NK-92 treated with Interleukin-12 subunit alpha and Interleukin-12 subunit beta, amount 100 ng/mL, for 24 hours (cell line): ENCODE measurements around the gene HJV.

Experiments used
- DNase-seq: peaks from one replicate; lab custom pipeline; 2025; lab: John Stamatoyannopoulos, UW

Gene HJV

GRCh38 chr1:146022403-146023127, 1.0 kb upstream of the HJV start:
- no peak for DNase-seq

DNA sequence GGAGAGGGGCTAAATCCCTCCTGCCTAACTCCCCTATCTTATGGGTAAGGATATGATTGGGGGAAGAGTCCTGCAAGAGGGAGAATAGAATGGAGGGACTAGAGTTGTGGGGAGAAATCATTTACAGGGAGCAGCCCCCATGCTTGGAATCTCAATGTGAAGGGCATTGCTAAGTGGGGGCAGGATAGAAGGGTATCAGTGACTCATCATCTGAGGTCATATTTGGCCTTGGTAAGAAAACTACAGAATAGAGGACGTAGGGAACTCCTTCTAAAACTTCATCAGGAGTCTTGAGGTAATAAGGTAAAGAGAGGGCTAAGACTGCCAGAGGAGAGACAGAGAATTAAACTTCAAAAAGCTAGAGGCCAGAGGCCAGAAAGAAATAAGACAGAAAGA, 487 bp downstream of the HJV start:
- DNase-seq = no peak

- no peak for DNase-seq
These were observed 1.2 kb downstream of the HJV start for GRCh38 chr1:146020058-146021049.

DNA sequence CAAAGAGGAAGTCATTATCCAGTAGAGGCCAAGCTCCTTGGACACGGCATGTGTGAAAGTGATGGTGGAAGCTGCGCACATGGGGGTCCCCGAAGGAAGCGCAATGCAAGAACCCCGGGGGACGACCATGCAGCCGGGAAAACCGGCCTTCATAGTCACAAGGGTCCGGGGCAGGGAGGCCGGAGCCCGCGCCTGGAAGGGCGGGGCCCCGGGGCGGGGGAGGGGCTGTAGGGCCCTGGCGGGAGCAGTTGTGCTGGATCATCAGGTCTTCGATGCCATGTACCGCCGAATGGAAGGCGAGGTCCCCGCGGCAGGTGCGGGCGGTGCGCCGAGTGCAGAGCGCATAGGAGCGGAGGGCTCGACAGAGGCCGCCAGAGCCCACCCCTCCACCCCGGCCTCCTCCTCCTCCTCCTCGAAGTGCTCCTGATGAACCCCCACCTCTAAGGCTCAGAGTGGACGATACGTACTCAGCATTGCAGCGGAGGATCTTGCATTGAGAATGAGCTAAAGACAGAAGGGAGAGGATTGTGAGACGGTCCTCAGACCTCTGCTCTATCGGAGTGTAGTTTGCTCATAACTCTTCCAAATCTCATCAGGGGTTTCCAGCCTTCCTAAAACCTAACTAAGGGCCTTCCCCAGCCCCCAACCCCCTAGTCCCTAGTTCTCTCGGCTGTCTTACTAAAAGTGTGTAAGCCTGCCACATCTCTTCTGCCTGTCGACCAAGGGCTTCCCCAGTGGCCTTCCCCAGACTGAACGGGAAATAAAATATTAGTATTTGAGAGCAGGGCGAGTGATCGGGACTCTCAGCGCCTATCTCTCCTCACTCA, 2.1 kb downstream of the HJV start:
- no peak for DNase-seq

GRCh38 chr1:146016891-146017290, 4.6 kb downstream of the HJV start:
- no peak for DNase-seq

DNA sequence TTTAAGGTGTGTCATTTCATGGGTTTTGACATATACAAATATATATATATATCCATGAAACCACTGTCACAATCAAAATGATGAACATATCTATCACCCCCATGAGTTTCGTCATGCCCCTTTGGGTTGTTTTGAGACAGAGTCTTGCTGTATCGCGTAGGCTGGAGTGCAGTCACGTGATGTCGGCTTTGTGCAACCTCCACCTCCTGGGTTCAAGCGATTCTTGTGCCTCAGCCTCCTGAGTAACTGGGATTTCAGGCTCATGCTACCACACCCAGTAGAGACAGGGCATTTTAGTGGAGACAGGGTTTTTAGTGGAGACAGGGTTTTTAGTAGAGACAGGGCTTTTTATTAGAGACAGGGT, 8.0 kb downstream of the HJV start:
- no peak for DNase-seq

DNA sequence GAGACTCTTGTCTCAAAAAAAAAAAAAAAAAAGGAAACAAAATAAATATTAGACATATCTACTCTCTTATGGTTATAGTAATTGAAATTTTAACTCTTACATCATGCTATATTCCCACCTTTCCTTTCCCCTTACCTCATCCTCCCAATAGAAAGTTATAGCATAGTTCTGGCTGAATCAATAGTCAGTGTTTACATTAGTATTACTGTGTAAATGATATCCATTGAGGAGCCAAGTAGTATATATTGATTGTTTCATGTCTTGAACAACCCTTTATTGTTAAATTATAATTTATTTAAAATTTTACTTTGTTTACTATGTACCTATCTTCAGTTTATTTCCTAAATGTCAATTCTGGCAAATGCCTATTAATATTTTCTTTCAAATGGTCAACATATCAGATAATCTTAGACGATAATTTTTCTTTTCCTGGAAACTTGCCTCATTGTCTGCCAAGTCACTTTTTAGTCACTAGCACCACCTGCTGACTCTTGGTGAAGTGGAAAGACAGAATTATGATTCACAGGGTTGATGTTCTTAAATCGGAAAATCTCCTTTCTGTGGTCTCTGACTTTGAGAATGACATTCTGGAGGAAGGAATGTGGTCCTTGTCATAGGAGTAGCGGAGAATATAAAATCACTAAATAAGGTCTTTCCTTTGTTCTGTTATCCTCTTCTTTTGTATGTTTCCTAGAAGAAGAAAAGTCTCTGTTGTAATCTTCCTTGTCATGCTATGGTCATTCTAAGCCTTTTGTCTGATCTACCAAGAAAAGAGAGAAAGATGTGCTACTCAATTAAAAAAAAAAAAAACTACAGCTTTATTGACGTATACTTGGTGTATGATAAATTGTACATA, 8.6 kb downstream of the HJV start:
- DNase-seq = no peak

DNA sequence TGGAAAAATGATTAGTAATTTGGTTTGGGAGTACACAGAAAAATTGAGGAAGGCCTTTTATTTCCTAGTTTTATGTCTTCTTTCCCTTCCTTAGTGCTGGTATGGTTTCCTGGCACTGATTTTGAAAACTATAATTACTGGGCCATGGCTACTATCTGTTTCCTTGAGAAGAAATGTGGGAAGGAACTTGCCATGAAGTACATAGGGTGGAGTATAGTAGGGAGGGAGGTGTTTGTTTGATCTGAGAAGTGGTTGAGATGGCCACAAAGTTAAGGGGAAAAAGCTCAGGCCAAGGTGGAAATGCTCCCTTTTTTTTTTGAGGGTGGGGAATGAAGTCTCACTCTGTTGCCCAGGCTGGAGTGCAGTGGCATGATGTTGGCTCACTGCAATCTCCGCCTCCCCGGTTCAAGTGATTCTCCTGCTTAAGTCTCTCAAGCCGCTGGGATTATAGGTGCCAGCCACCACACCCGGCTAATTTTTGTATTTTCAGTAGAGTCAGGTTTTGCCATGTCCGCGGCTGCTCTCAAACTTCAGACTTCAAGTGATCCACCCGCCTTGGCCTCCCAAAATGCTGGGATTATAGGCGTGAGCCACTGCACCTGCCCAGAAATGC, 11.3 kb downstream of the HJV start:
- DNase-seq = no peak

DNA sequence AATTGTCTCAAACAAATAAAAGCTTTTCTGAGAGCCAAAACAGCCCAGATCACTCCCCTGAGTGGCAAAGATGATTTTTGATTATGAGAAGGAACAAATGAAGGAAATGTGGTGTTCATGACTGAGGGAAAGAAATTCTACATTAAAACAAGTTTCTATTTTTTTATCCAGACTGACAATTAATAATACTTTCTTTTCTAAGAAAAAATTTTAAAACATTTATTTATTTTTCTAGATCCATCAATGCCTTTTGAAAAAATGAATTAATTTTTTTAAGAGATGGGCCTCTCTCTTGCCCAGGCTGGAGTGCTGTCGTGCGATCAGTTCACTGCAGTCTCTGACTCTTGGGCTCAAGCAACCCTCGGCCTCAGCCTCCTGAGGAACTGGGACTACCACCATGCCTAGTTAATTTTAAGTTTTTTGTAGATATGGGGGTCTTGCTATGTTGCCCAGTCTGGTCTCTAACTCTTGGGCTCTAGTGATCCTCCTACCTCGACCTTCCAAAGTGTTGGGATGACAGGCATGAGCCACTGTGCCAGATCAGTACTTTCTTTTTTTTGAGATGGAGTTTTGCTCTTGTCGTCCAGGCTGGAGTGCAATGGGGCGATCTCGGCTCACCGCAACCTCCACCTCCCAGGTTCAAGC, 13.9 kb downstream of the HJV start:
- no peak for DNase-seq

GRCh38 chr1:146001709-146002108, 19.8 kb downstream of the HJV start:
- DNase-seq = no peak

DNA sequence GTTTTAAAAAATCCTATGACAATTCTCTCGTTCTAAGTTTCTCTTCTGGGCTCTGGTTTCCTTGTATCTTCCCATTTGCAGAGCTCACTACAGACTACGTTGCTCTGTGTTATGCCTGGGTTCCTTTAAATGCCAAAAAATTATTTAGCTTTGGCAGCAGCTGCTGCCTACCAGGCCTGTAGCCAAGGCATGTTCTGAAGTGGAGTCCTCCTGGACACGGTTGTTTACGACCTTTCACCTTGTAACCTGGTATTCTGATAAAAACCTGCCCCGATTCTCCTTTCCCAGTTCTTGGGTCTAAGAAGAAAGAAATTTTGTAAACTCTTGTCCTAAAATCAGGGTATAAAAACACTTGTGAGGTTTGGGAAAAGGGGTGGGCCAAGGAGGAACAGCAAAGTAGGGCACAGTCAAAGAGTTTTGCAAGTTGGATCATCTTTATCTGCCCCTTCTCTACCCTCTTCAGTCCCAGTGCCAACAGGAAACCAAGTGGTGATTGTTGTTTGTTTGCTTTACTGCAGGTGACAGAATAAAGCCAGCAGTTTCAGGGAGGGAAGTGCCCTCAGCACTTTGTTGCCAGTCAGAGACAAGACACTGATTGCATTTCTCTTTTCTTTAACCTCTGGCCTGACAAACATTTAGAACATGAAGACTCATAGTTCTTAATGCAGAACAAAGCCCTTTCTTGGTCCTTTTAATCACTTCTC, 22.1 kb downstream of the HJV start:
- no peak for DNase-seq

GRCh38 chr1:145997718-145998023, 23.9 kb downstream of the HJV start:
- DNase-seq = no peak

DNA sequence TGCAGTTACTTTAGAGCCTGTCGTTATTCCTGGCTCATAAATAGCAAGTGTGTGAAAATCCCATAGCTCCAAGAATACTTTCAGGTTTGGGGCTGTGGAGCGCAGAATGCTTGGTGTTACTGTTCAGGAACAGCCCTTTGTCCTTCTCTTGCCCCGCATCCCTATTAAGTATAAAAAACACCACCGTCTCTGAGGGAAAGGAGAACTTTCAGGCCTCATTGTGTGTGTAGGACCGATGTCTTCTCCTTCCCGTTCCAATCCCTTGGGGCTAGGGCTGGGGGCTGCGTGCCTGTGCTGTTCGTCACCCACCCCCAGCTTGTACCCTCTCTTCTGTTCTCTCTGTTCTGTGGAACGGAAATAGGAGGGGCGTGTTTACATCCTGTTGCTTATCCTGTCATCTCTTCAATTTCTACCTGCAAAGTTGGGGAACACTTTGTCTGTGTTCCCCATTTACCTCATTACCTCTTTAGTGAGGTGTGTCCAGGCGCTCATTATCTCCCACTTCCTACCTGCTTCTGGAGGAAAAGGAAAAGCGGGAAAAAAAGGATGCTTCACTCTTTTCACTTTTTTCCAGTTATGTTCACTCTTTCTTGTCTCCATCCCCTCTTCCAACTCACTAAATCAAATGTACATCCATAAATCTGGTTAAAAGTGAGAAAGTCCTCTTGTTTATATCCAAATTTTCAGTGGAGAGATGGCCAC, 24.4 kb downstream of the HJV start:
- peak; percentile 21 for DNase-seq

DNA sequence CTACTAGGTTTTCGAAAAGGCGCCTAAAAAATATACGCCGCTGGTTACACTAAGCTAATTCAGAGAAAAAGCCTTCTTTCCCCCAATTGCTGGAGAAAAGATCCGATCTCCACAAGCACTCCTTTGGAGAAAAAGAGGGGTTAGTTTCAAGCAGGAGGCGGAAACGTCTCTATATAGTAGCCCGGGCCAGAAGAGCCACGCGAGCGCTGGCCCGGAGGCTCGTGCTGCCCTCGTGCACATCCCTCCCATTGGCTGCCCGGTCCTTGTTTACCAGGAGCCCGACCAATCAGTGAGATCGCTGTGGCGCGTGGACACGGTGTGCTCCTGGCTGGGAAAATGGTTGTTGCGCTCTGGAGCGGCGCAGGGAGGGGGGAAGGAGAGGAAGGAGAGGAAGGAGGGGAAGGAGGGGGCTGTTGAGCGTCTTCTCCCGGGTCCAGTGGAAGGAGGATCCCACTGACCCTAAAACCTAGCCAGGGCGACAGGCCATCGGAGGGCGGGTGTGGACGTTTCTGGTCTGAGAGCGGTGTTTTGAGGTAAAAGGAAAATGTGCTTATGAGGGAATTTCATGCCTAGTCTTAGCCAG, 25.0 kb downstream of the HJV start, which contains the start of gene TXNIP:
Gene TXNIP (minus strand): TSS at position 147 of the 583 bp plus-strand sequence. CDS start 313 bp downstream, outside the sequence.
- DNase-seq = peak; percentile 96

DNA sequence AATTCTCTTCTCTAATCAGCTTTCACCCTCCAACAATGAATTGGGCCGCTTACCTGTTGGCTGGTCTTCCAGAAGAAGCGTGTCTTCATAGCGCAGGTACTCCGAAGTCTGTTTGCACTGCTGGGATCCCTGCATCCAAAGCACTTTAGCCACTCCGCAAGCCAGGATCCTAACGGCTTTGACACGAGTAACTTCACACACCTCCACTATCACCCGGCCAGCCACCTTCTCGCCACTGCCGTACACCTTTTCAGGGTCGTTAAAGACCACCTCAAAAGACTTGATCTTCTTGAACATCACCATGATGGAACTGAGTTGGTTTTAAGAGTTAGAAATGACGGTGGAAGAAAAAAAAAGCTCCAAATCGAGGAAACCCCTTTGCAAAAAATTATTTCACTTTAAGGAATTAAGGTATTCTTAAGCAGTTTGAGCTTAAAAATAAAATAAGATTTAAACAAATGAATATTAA, 25.5 kb downstream of the HJV start:
- no peak for DNase-seq

GRCh38 chr1:145995148-145995881, 26.2 kb downstream of the HJV start:
- no peak for DNase-seq

DNA sequence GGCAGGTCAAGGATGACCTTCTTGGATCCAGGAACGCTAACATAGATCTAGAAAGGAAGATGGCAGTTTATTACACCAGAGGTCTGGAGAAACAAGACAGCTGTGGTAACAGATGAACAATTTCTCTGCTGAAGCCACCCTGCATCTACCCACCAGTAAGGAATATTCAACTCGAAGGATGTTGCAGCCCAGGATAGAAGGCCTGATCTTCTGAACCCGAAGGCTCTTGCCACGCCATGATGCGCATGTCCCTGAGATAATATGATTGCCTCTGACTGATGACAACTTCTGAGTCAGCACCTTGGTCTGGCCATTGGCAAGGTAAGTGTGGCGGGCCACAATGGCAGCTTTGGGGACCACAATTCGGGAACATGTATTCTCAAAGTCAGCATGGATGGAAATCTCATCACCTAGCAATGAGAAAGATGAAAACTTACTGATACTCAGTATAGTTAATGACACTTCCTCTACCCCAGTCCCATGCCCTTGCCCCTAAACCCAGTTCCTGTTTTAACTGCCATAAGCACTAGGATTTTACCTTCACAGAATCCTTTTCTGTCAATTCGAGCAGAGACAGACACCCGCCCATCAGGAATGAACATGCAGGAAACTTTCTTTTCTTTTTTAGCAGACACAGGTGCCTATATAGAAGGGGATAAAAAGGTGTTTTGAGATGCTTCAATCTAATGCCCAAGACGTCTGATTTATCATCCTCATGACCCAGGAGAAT, 27.0 kb downstream of the HJV start:
- DNase-seq = no peak
